Activated naive CD4-positive, alpha-beta T cell treated with anti-CD3 and anti-CD28 coated beads, Interleukin-2, amount 50 U/mL, for 72 hours (primary cell): ENCODE results near the gene SLC16A2. TPM values are rescaled to one million over a fixed set of nuclear protein-coding genes. Genes with fewer than 3 reads are reported as not detected.
A peak's percentile ranks its signal among the peaks of the same experiment; 100 is the strongest.
"Not testable (repeated sequence)": the region's sequence is repeated elsewhere in the genome, so short reads cannot be mapped to it uniquely, and the experiment has no call there.

ENCODE experiments used
- ATAC-seq, 2 donors: fragments of 150-1000 bp; cut with Tn5 transposase; 2 replicates each; pipeline ENCODE4 v1.10.0; 2021; ENCODE audit warnings: mild to moderate bottlenecking in 2 of 2, moderate library complexity in 2 of 2
- DNase-seq, 2 donors: peaks; one replicate each; pipeline ENCODE4 v3.0.0; 2021 to 2022; ENCODE audit warnings: low spot score in 2 of 2
- H3K27ac Mint-ChIP-seq, 2 donors: one replicate each; pipeline ENCODE4 v1.8.0; 2022; ENCODE audit warnings: mild to moderate bottlenecking in 2 of 2, mixed read lengths in 2 of 2
- H3K36me3 Mint-ChIP-seq, 2 donors: one replicate each; pipeline ENCODE4 v1.8.0; 2022; ENCODE audit warnings: mixed read lengths in 2 of 2
- H3K9me3 Mint-ChIP-seq, 2 donors: one replicate each; pipeline ENCODE4 v1.8.0; 2022; ENCODE audit warnings: mixed read lengths in 2 of 2
- total RNA-seq, 2 donors: library from RNA; stranded (reverse); gene quantifications; one replicate each; pipeline ENCODE4 v1.2.3, GENCODE V29; 2022

SLC16A2 gene
- total RNA-seq, 2 donors from 2014 or later = 0.60 to 2.2 TPM

DNA sequence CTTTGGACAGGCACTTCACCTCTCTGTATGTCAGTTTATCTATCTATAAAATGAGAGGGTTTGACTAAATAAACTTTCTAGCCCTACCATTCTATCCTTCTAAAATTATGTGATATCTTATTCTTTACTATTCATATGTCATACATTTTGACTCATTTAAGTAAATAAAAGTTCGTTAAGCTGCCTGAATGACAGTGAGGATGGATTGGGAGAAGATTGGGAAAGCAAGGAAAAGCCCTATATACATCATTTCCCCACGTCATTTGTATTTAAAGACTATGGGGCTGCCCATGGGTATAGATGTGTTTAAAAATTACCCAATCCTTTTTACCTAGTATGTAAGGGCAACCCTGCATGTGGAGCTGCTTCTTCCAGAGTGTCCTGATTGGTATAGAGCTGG, 5.3 kb downstream of the SLC16A2 start:
- no peaks in the 10 kb centered on the region for H3K36me3 Mint-ChIP-seq
- H3K27ac Mint-ChIP-seq = no peak overlapping the region
- H3K9me3 Mint-ChIP-seq = no peaks in the 10 kb centered on the region
- DNase-seq (no peak), ATAC-seq (no peak)

DNA sequence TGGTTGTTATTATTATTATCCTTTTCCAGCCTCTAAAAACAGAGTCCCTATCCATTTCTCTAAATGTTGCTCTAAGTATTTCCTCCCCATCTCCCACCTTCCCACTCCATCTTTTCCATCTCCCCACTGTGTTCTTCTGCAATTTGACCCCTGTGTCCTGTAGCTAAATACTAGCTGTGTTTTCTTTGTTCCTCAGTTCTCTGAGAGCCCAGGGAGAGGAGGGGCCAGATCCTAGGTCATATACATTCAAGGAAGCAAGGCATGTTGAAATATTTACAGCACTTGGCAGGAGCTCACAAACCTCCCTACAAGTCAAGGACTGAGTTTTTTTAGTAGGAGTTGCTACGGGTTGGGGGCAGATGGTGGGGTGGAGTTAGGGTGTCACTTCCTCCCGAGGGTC, 10.5 kb downstream of the SLC16A2 start:
- Mint-ChIP-seq H3K36me3 (no peaks in the 10 kb centered on the region), H3K27ac (no peak overlapping the region), H3K9me3 (no peaks in the 10 kb centered on the region)
- ATAC-seq = no peak
- no peak for DNase-seq

- ATAC-seq (no peak), DNase-seq (no peak)
- H3K27ac Mint-ChIP-seq = no peak overlapping the region
- H3K9me3 Mint-ChIP-seq = no peaks in the 10 kb centered on the region
- H3K36me3 Mint-ChIP-seq = no peaks in the 10 kb centered on the region
Measured at GRCh38 chrX:74434336-74434735, 13.0 kb downstream of the SLC16A2 start.

GRCh38 chrX:74437530-74437929, 16.2 kb downstream of the SLC16A2 start:
- H3K36me3 Mint-ChIP-seq = no peaks in the 10 kb centered on the region
- no peak for DNase-seq
- no peak for ATAC-seq
- no peaks in the 10 kb centered on the region for H3K9me3 Mint-ChIP-seq
- H3K27ac Mint-ChIP-seq = no peak overlapping the region

DNA sequence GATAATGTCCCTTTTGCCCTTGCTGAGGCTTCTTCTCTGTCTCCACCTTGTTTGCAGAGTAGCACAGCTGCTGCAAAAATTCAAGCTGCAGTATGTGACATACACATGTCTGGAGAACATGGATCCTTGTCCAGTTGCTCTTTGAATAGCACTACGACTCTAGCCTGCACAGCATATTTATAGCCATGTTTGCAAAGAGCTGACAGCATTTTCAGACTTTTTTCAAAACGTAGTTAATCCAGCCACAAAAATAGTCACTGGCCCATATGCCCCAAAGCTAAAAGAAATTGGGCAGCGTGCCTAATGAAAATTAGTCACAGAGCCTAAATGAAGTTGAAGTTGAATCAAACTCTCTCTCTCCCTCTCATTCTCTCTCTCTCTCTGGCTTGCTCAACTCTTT, 17.5 kb downstream of the SLC16A2 start:
- H3K9me3 Mint-ChIP-seq = no peaks in the 10 kb centered on the region
- no peak for DNase-seq
- H3K27ac Mint-ChIP-seq = no peak overlapping the region
- ATAC-seq = no peak
- no peaks in the 10 kb centered on the region for H3K36me3 Mint-ChIP-seq

DNA sequence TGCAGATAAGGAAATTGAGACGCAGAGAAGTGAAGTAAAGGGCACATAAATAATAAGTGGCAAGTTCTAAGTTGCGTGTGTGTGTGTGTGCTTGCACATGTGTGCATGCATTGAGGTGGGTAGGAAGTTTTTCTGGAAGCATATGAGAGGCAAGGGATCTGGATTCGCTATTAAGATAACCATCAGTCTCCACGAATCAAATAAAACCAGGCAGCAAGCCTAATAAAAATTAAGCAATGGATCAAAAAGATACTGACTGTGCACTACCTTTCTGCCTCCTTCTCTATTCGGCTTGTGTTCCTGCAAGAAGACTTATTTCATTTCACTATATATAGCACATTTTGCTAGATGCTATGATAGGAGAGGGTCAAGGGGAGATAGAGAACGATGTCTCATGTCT, 23.8 kb downstream of the SLC16A2 start:
- no peak overlapping the region for H3K27ac Mint-ChIP-seq
- no peaks in the 10 kb centered on the region for H3K9me3 Mint-ChIP-seq
- H3K36me3 Mint-ChIP-seq = no peaks in the 10 kb centered on the region
- ATAC-seq = no peak
- DNase-seq = no peak

DNA sequence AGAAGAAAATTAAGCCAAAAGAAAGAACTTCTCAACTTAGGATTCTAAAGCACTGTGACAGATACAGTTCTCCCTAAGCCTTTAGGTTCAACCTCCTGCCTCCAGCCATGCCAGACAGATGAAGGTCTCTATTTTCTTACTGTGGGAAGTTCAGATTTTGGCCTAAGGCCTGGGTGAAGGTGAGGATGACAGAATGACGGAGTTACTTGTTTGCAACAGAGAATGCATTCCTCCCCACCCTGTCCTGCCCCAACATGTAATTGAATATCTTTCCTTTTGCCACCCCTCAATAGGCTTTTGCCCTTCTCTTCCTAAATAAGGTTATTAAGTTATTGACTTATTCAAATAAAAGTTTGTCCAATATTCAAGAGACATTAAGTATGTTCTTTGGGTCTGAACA, 25.6 kb downstream of the SLC16A2 start:
- DNase-seq (no peak), ATAC-seq (no peak)
- Mint-ChIP-seq H3K9me3 (no peaks in the 10 kb centered on the region), H3K27ac (no peak overlapping the region), H3K36me3 (no peaks in the 10 kb centered on the region)

GRCh38 chrX:74448669-74449068, 27.4 kb downstream of the SLC16A2 start:
- Mint-ChIP-seq H3K27ac (no peak overlapping the region), H3K9me3 (no peaks in the 10 kb centered on the region), H3K36me3 (no peaks in the 10 kb centered on the region)
- DNase-seq (no peak), ATAC-seq (no peak)

DNA sequence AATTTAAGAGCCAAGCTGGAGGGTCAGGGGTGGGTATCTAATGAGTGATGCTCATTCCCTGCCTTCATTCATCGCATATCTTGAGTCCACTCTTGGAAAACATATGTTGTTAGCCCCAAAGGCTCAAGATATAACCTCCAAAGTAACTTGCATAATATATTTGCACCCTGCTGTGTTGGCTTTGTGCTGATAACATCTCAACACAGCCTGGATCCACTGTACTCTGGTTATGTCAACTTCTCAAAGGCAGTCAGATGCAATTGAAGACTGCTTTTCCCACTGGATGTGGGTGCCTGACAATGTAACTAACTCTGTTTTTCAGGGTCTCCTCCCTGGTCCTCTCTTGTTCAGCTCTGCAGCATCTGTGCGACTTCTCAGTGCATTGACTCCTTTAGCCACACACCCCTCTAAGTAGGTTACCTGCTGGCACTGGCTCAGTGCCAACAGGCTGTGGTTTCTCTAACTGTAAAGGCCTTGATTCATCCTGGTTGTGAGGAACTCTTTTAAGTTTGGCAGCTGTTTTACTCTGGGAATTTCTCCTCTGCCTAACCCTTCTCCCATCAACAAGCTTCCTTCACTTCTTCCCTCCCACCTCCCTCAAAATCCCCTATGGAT, 28.1 kb downstream of the SLC16A2 start:
- H3K27ac Mint-ChIP-seq = peak overlapping the region in 1 of 2 donors; percentile 90
- H3K36me3 Mint-ChIP-seq = no peaks in the 10 kb centered on the region
- DNase-seq = no peak
- H3K9me3 Mint-ChIP-seq = no peaks in the 10 kb centered on the region
- no peak for ATAC-seq

GRCh38 chrX:74449937-74450330, 28.6 kb downstream of the SLC16A2 start:
- no peaks in the 10 kb centered on the region for H3K36me3 Mint-ChIP-seq
- no peak for ATAC-seq
- no peak for DNase-seq
- no peaks in the 10 kb centered on the region for H3K9me3 Mint-ChIP-seq
- peak overlapping the region in 1 of 2 donors; percentile 90 for H3K27ac Mint-ChIP-seq

- DNase-seq (peak in 1 of 2 donors; percentile 5), ATAC-seq (peak; percentile 87 to 95)
- Mint-ChIP-seq H3K9me3 (no peaks in the 10 kb centered on the region), H3K36me3 (no peaks in the 10 kb centered on the region), H3K27ac (peak overlapping the region in 1 of 2 donors; percentile 90)
Measured at GRCh38 chrX:74450803-74451449, 29.6 kb downstream of the SLC16A2 start.

- no peak for DNase-seq
- H3K27ac Mint-ChIP-seq = peak overlapping the region in 1 of 2 donors; percentile 90
- no peaks in the 10 kb centered on the region for H3K9me3 Mint-ChIP-seq
- peak in 1 of 2 donors; percentile 70 for ATAC-seq
- H3K36me3 Mint-ChIP-seq = no peaks in the 10 kb centered on the region
Measured at GRCh38 chrX:74451450-74452198, 30.3 kb downstream of the SLC16A2 start.

- Mint-ChIP-seq H3K36me3 (no peaks in the 10 kb centered on the region), H3K27ac (peak overlapping the region in 1 of 2 donors; percentile 90), H3K9me3 (no peaks in the 10 kb centered on the region)
- ATAC-seq (no peak), DNase-seq (no peak)
Measured at GRCh38 chrX:74452199-74452481, 30.8 kb downstream of the SLC16A2 start.

DNA sequence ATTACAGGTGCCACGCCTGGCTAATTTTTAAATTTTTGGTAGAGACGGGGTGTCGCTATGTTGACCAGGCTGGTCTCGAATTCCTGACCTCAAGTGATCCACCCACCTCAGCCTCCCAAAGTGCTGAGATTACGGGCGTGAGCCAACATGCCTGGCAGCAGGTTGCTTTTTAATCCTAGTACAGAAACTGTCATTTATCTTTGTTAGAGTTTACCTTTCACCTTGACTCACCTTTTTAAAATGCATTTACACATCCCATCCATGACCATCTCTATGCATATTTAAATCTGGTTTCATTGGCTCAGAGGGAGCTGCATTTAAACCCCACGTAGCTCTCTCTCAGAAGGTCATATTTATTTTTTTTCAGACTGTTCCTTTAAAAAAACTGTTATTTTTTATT, 31.9 kb downstream of the SLC16A2 start:
- Mint-ChIP-seq H3K36me3 (no peaks in the 10 kb centered on the region), H3K9me3 (no peaks in the 10 kb centered on the region), H3K27ac (no peak overlapping the region)

DNA sequence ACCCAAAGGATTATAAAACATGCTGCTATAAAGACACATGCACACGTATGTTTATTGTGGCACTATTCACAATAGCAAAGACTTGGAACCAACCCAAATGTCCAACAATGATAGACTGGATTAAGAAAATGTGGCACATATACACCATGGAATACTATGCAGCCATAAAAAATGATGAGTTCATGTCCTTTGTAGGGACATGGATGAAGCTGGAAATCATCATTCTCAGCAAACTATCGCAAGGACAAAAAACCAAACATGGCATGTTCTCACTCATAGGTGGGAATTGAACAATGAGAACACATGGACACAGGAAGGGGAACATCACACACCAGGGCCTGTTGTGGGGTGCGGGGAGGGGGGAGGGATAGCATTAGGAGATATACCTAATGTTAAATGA, 32.9 kb downstream of the SLC16A2 start:
- not testable (repeated sequence) for H3K27ac Mint-ChIP-seq, DNase-seq, ATAC-seq, H3K36me3 Mint-ChIP-seq, H3K9me3 Mint-ChIP-seq

More for the DNA sequence above, 31.9 kb downstream of the SLC16A2 start:
- ATAC-seq = no peak
- no peak for DNase-seq

DNA sequence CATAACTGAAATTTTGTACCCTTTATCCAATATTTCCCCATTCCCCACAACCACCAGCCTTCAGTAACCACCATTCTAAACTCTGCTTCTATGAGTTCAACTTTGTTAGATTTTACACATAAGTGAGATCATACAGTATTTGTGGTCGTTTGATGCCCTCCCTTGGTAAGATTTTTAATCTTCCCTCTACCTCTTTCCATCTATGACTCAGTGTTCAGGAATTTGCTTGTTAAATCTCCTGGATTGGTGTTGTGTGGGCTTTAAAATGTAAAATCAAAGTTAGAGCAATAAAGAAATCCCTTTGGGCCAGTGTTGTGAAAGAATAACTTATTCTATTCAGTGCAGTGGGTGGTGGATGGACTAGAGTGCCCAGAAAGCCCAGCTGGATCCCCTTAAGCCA, 37.4 kb downstream of the SLC16A2 start:
- no peaks in the 10 kb centered on the region for H3K9me3 Mint-ChIP-seq
- no peak overlapping the region for H3K27ac Mint-ChIP-seq
- no peaks in the 10 kb centered on the region for H3K36me3 Mint-ChIP-seq
- ATAC-seq = no peak
- DNase-seq = no peak

- Mint-ChIP-seq H3K27ac (no peak overlapping the region), H3K9me3 (no peaks in the 10 kb centered on the region), H3K36me3 (no peaks in the 10 kb centered on the region)
- ATAC-seq (no peak), DNase-seq (no peak)
Measured at GRCh38 chrX:74461384-74461783, 40.1 kb downstream of the SLC16A2 start.

DNA sequence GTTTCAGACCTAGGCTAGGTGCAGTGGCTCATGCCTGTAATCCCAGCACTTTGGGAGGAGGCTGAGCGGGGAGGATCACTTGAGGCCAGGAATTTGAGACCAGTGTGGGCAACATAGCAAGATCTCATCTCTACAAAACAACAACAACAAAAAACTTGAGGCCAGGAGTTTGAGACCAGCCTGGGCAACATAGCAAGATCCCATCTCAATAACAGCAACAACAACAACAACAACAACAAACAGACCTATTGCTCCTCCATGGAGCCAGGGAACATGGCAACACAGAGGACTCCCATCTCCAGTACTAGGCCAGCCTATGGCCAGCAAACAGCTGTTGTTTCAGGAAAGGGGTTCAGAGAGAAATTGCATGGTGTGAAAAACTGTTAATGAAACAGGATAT, 43.4 kb downstream of the SLC16A2 start:
- ATAC-seq = no peak
- H3K36me3 Mint-ChIP-seq = no peaks in the 10 kb centered on the region
- DNase-seq = no peak
- H3K9me3 Mint-ChIP-seq = no peaks in the 10 kb centered on the region
- no peak overlapping the region for H3K27ac Mint-ChIP-seq
